GM12873 (cell line): ENCODE results near the gene NID2.

Experiments used
- CTCF ChIP-seq: IDR thresholded peaks from 2 replicates; pipeline ENCODE4 v1.5.1; 2012; ENCODE audit warnings: low read depth, mild to moderate bottlenecking, moderate library complexity, low read length, control low read depth; ENCODE audit not compliant: insufficient read depth; ENCODE audit errors: missing control alignments

NID2 gene, protein sequence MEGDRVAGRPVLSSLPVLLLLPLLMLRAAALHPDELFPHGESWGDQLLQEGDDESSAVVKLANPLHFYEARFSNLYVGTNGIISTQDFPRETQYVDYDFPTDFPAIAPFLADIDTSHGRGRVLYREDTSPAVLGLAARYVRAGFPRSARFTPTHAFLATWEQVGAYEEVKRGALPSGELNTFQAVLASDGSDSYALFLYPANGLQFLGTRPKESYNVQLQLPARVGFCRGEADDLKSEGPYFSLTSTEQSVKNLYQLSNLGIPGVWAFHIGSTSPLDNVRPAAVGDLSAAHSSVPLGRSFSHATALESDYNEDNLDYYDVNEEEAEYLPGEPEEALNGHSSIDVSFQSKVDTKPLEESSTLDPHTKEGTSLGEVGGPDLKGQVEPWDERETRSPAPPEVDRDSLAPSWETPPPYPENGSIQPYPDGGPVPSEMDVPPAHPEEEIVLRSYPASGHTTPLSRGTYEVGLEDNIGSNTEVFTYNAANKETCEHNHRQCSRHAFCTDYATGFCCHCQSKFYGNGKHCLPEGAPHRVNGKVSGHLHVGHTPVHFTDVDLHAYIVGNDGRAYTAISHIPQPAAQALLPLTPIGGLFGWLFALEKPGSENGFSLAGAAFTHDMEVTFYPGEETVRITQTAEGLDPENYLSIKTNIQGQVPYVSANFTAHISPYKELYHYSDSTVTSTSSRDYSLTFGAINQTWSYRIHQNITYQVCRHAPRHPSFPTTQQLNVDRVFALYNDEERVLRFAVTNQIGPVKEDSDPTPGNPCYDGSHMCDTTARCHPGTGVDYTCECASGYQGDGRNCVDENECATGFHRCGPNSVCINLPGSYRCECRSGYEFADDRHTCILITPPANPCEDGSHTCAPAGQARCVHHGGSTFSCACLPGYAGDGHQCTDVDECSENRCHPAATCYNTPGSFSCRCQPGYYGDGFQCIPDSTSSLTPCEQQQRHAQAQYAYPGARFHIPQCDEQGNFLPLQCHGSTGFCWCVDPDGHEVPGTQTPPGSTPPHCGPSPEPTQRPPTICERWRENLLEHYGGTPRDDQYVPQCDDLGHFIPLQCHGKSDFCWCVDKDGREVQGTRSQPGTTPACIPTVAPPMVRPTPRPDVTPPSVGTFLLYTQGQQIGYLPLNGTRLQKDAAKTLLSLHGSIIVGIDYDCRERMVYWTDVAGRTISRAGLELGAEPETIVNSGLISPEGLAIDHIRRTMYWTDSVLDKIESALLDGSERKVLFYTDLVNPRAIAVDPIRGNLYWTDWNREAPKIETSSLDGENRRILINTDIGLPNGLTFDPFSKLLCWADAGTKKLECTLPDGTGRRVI (N-terminal part only)

GRCh38 chr14:52068615-52069306 is at the start of gene NID2:
Gene NID2, minus strand, starts transcription at chr14:52069059. Its CDS starts 65 bp downstream, at chr14:52068994.
- TF ChIP-seq CTCF = no peak

- no peak for TF ChIP-seq CTCF
These were observed 48.4 kb upstream of the NID2 start for GRCh38 chr14:52117111-52117832.

- TF ChIP-seq CTCF = no peak
These were observed 46.4 kb upstream of the NID2 start for GRCh38 chr14:52115286-52115685.

DNA sequence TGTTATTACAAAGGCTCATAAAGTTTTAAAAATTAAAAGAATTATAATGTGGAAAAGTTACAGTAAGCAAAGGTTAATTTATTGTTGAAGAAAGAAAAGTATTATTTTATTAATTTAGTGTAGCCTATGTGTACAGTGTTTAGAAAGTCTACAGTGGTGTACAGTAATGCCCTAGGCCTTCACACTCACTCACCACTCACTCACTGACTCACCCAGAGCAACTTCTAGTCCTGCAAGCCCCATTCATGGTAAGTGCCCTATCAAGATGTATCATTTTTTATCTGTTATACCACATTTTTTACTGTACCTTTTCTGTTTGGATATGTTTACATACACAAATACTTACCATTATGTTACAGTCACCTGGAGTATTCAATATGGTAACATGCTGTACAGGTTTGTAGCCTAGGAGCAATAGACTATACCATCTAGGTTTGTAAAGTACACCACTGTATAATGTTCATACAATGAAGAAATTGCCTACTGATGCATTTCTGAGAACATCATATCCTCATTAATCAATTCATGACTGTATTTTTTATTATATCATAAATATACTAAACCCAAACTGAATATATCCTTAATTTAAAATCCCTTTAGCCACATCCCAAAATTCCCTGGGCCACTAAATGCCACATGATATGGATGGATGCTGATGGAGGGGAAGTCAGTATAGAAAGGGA is 43.6 kb upstream of the NID2 start:
- no peak for TF ChIP-seq CTCF

- TF ChIP-seq CTCF = no peak
These were observed 42.7 kb upstream of the NID2 start for GRCh38 chr14:52111583-52111982.
